NCI-H748 treated with DMSO at 0.1 percent for 48 hours (cell line): ENCODE data around the gene HOXD9.

Experiments
- DNase-seq: peaks from one replicate; lab custom pipeline; 2025; lab: John Stamatoyannopoulos, UW

Gene HOXD9

DNA sequence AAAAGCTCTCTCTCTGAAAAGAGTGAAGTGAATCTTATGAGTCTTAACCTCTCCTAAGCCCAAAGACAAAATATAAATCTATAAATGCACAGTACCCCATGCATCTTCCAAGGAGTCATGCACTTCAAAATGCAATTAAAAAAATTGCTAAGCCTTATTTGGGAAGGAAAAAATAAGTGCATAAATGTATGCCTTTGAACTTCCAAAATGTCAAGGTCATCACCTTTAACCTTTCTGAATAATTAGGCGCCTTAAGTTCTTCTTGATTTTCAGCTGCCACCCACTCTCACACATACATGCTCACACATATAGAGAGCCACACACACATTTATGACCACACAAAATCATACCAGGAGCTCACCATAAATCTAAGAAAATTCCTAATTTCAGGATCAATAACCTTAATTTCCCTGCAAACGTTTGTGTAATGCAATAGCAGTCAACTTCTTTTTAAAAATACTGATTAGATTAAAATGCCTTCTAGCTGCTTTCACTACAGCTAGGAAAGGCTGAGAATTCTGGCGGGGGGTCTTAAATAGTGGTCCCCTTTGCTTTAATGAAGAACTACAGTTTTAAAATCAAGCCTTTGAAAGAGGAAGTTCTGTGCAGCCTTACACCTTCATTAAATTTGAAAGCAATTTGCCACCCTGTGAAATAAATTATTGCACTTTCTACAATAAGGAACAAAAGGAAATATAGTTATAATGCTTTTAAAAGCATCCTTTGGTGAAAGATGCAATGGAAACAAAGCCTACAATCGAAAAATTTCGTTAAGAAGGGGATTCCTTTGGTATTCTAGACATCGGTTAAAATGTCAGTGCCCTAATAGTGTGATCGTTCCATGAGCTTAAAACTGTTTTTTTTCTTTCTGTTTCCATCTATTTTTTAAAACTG is 11.9 kb upstream of the HOXD9 start:
- DNase-seq: peak; percentile 37

DNA sequence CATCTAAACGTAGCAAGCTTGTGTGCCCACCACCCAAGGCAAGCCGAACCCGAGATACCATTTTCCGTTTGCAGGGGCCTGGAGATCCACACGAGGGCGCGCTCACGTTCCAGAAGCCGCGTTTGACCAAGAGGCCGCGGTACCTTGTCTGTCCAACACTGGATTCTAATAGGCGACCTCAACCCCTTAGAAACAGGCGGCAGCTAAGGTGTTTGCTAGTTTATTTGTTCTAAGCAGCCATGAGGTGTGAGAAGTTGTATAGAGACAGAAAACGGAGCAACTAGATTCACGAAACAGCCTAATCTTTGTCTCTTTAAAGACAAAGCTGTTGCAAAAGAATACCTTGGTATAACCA is 11.2 kb upstream of the HOXD9 start:
- DNase-seq: peak; percentile 96

DNA sequence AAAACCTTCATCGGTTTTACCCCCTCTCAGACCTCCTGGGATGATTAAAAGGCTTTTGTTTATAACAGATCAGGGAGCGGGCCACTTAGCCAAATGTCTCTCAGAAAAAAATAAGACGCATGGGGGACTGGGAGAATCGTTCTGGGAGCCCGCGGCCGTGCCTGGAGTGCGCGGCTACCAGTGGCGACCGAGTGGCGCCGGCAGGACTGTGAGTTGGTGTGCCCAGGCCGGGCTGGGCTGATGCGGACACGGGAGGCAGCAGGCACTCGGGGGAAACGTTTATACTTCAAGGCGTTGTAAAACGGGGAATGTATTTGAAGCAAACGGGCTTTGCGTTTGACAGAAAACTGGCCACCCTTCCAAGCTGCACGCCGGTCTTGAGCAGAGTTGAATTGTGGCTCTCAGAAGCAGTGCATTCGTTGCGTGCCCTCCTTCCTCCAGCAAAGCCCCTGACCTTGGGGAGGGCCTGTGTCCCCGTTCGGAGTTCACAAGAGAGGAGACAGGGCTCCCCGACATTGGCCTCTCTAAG is 10.6 kb upstream of the HOXD9 start:
- DNase-seq: peak; percentile 24

DNA sequence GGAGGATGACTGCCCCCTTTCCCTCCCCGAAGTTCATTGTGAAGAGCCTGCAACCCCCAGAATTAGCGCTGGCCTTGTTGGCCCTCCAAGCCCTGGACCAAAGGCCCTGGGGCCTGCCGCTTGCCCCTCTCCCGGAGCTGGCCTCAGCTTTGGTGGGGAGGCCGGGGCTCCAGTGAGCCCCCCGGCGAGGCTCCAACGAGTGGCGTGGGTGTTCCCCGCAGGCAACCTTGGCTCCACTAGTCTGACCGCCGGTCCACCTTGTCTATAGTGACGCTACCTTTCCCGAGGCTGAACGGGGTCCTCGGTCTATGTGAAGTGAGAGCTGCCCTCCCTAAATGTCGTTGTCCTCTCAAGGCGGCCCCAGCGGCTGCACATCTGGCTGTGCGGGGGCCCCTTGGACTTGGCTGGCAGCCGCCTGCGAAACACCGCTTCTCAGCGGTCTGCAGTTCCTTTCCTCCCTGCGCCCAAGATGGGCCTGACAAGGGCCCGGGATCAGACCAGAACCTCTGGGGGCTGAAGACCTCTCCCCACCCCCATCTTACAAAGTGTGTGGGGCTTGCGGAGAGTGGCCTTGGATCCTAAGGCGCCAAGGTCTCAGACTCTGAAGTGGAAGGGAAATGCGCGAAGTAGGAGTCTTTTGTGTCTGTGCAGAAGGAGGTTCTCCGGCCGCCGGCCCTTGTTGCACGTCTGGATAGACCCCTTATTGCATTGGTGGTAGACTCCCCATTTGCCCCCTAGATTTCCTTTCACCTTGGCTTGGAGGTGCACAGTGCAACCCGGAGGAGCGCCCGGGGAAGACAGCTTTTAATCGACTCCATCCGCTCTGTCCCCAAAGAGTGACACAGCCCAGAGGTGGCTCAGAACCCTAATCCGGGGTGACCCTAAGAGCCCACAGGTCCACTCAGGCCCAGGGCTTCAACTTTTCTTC is 9.9 kb upstream of the HOXD9 start:
- DNase-seq: peak; percentile 31

DNA sequence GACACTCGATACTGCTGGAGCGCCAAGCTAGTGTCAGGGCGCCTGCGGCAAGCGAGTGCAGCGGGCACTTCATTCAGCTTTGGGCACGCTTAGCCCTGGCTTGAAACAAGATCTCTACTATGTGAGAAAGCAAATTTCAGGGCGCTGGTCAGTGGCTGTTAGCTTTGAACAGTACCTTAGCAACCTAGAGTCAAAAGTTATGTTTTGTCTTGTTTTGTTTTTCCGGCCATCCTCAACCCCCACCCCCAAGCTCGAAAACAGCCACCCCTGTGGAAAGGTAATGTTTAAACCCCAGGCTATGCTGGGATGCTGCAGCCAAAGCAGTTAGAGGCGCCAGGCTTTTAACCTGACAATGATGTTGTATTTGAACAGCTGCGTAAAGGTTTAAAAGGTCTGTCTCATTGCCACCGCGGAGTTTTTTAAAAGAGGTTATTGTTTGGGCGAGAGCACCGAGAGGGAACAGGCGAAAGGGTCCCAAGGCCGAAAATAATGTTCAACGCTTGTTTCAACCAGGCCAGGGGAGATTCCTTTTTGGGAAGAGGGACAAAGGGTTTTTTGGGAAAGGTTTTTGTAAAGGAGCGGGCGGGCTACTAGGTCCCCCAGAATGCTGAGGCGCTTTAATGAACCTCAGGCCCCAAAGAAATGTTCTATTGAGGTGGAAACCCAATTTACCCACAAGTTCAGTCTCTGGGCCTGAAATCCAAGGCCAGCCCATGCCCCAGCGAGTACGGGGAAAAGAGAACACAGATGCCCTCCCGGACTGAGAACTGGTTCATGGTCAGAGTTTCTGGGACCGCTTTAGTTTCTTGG is 8.2 kb upstream of the HOXD9 start:
- peak; percentile 95 for DNase-seq

DNA sequence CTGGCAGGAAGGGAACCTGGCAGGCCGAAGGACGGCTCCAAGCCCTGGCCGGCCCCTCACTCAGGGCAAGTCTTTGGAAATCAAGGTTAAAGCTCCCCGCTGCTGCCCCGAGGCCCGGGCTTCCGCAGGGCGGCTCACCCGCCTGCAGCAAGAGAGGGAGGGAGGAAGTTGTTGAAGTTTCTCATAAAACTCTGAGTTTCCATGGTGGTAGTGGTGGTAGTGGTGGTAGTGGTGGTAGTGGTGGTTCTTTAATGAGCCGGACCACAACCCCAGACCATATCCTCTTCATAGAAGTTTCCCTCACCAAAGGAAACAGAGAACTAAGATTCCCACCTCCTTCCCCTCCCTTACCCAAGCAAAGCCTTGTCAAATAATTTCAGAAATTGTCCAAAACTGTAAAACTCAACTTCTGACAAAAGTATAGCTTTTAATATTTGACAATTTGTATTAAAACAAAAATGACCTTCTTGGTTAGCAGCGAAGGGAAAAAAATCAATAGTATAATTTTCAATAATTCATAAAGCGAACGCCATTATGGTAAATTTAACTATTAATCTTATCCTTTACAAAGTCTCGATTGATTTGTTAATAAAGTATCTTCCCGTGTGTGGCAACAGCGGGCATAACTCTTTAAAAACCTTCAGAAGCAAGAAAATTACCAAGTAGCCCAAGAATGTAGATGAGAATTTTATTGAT is 7.4 kb upstream of the HOXD9 start:
- DNase-seq: no peak

DNA sequence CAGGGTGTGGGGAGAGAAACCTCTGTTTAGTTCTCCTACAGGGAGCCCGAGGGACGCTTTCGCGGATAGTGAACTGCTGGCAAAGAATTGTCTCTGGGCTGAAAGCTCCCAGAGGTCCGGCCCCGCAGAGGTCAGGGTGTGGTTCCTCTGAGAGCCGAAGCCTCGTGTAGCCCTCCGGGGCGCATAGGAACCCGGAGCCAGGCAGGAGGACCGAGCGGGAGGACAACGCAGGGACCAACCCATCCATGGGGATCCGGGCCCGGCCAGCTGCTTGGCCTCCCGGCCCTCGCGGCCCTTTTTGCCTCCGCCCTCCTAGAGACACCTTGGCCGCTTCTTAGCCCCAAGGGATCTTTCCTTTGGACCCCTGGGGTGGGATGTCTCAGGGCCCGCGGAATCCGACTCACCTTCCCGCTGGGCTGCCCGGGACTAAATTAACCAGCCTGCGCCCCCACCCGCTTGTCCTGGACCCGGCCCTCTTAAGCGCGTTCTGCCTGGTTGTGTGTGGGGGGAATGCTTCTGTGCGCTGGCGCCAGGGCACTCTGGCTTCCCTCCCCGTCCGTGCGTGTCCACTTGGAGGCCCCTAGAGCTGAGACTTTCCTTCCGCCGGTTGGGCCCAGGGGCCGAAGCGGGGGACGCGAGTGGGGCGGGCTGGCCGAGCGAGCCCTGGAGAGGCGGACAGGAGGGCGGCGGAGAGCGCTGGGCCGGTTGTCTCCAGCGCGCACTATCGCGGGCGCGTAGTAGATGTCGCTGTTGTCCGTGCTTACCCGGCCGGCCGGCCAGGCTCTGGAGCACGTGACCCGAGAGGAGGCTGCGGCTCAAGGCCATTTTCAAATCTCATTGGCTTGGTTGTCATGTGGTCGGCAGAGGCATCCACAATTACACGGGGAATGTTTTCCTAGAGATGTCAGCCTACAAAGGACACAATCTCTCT is 6.4 kb upstream of the HOXD9 start, which contains the start of gene HOXD10:
TSS of gene HOXD10 (plus strand) at position 896 of the 931 bp plus-strand sequence. CDS start 56 bp downstream, outside the sequence.
- DNase-seq: no peak

DNA sequence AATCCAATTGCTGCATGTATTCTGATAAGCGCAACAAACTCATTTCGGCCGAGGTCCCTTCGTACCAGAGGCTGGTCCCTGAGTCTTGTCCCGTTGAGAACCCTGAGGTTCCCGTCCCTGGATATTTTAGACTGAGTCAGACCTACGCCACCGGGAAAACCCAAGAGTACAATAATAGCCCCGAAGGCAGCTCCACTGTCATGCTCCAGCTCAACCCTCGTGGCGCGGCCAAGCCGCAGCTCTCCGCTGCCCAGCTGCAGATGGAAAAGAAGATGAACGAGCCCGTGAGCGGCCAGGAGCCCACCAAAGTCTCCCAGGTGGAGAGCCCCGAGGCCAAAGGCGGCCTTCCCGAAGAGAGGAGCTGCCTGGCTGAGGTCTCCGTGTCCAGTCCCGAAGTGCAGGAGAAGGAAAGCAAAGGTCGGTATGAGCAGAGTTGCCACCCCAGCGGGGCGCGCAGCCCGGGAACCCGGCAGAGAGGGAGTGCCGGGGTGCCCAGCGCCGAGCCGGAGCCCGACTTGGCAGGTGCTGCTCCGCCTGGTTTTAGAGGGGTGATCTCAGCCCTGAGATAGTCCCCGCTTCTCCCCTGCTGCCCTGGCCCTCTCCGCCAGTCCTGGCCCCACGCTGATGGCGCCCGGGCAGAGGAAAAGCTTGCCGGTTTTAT is 5.2 kb upstream of the HOXD9 start:
- no peak for DNase-seq

DNA sequence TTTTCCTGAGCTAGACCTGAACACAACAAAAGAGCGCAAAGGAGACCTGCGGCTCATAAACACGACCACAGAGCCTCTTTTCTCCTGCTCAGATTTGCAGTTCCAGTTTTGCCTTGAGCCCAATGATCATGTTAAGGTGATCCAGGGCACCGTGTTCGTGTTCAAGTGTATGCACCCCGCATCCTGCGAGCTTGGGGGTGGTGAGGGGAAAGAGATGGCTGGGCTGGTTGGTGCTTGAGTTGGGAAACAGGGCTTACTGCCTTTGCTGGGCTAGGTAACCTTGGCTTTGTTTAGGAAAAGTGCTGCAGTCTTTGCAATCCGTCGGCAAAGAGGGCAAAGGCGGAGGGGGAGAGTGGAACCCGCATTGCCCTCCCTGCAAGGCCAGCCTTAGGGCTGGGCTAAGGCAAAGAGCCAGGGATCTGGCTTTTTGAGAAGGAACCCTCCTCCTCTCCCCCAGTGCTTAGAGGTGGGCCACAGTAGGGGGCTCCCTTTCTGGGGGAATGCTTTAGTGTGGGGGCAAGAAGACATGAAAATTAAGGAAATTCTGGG is 4.6 kb upstream of the HOXD9 start:
- DNase-seq: no peak

DNA sequence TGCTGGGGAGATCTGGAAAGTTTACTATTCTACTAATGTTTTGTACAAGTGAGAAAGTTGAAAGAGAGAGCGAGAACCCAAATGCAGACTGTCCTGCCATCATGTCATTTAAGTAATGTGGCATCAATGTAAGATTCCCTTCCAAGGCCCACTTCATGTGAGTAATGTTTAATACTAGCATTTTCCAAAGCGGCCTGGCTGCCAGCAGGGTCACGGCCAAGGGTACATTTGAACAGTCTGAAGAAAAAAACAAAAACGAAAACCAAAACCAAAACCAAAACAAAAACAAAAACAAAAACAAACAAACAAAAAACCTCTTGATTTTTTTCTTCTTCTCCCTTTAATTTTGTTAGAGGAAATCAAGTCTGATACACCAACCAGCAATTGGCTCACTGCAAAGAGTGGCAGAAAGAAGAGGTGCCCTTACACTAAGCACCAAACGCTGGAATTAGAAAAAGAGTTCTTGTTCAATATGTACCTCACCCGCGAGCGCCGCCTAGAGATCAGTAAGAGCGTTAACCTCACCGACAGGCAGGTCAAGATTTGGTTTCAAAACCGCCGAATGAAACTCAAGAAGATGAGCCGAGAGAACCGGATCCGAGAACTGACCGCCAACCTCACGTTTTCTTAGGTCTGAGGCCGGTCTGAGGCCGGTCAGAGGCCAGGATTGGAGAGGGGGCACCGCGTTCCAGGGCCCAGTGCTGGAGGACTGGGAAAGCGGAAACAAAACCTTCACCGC is 3.7 kb upstream of the HOXD9 start:
- DNase-seq: peak; percentile 15

DNA sequence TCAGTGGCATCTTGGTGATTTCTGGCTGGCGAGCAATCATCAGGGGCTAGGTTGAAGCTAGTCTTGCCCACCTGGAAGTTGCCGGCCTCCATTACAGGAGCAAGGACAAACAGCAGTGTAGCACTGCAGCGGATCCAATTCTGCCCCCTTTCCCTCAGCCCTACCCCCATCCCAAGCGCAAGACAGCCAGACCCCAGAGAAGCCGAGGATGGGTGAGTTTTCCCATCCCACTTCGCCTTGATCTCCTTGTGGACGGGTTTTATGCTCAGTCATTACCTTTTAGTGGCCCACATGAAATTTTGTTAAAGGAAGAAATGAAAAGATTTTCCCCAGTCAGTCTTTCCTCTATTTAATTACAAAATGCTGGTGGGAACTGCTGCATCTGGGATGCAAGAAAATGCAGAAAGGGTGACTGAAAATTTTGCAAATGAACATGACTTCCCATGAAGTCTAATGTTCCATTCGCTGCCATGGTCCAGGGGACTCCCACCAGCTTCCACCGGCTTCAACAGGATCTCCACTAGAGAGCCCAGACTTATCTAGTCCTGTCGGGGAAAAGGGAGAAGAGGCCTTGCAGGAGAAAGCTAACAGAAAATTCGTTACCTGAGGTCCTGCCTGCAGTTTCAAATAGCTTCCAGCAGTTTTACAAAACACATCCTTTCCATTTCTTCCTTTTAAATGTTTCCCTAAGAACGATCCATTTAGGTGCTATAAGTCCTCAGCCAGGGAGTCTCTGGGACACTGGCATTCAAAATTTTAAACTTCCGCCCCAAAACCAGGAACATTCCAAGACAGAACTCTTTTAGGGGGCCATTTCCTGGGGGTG is 1.9 kb upstream of the HOXD9 start:
- no peak for DNase-seq

DNA sequence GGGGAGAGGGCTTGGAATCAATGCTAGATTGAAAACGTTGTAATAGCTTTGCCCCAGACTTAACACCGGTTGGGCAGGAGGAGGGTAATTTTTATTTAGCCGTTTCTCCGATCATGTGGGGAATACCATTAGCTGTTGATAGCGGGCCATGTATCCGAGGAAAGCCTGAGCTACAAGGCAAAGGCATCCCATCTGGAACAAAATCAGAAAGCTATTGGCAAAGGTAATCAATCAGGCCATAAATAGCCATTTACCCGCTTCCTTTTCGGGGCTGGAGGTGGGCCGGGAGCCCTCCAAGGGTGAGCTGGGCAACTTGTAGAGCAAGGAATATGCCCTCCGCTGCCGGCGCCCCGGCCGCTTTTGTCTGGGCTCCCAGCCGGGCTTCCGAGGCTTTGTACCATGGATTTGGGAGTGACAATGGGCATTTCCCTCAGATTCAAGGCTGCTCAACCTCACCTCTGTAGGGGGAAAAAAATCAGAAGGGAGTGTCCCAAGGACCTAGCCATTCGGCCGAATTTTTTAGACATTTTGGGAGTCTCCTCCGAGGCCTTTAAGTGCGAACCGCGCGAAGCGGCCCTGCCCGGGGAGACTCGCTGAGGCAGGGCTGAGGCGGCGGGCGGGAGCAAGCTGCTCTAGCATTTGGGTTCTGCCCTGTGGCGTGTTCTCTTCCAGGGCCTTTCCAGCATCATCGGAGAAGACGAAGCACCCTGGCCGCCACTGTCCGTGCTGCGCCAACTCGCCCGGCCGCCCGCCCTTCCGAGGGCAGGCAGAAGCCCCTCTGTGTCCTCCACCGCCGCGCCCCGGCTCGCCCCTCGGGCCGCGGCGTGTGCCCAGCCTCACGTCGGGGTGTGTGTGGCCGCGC is 1.1 kb upstream of the HOXD9 start:
- DNase-seq: no peak

DNA sequence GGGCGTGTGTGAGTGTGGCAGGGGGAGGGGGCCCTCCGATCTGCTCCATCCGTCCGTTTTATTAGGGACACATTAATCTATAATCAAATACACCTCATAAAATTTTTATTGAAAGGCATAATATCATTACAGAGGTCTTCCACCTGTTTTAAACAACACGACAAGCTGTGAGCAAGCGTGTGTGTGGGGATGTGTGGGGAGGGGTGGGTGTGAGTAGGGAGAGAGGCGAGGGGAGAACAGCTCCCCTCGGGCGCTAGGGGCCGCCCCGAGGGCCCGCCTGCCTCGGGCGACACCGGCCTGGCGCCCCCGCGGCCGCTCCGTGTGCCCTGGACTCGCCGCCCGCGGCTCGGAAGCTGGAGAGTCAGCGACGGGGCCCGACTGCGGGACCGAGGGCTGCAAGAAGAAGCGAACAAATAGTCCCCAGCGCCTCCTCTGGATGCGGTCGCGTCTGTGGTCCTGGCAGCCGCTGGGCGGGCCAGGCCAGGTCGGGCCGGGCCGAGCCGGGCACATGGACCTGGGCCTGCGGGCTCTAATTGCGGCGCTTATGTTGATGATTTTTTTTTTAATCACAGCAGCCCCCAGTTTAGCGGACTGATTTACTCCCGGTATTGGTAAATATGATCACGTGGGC is 352 bp upstream of the HOXD9 start:
- no peak for DNase-seq

DNA sequence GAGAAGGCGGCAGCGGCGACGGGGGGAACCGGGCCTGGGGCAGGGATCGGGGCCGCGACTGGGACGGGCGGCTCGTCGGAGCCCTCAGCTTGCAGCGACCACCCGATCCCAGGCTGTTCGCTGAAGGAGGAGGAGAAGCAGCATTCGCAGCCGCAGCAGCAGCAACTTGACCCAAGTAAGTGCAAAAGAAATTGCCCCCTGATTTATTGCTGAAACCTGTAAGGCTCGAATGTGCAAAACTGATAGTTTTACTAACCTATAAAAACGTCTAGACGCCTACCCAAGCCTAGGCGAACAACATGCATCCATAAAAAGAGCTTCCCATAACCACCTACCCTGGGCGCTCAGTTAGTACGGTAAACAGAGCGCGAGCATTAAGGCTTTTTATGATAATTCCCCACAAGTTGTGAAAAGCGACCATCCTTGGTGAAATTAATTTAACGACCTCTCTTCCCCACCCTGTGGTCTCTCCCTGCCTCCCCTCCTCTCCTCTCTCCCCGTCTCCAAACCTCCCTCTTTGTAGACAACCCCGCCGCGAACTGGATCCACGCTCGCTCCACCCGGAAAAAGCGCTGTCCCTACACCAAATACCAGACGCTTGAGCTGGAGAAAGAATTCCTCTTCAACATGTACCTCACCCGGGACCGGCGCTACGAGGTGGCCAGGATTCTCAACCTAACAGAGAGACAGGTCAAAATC is 1.0 kb downstream of the HOXD9 start:
- DNase-seq: no peak
